HG03469 (cell line): ENCODE data around the gene COL9A1.
A peak's percentile ranks its signal among the peaks of the same experiment; 100 is the strongest.

ENCODE experiments used
- ATAC-seq: cut with Tn5 transposase; IDR thresholded peaks from one replicate; pipeline ENCODE4 v1.9.1; 2021; ENCODE audit warnings: mild to moderate bottlenecking, moderate library complexity, moderate number of reproducible peaks; ENCODE audit not compliant: unreplicated experiment

COL9A1 gene

DNA sequence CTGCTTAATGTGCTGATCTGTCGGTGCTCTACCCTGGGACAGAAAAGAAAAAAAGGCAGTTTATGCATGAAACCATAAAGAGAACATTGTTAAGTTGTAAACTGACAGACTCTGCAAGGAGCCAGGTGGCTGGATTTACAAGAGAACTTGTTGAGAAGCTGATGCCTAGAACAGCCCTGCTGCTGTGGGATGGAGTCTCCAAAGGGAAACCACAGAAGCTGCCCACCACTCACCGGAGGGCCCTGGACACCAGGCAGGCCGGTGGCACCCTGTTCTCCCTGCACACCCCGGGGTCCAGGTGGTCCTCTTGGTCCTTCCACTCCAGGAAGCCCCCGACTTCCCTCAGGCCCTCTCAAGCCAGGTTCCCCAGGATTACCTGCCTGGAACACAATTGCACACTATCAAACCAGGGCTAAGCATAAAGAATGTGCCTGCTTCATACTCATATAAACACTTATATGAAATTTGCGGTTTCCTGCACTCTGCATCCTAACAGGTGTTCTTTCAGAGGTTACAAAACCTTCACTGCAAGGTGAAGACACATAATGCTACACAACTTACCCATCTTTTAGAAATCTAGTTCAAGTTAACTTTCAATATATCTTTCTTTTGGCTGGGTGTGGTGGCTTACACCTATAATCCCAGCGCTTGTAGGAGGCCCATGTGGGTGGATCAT lies 68.2 kb downstream of the COL9A1 start:
- no peak for ATAC-seq

- ATAC-seq: no peak
Measured at GRCh38 chr6:70231311-70231710, 71.6 kb downstream of the COL9A1 start.

- no peak for ATAC-seq
Measured at GRCh38 chr6:70225055-70225454, 77.8 kb downstream of the COL9A1 start.

GRCh38 chr6:70222439-70222749 lies 80.5 kb downstream of the COL9A1 start:
- ATAC-seq: no peak

DNA sequence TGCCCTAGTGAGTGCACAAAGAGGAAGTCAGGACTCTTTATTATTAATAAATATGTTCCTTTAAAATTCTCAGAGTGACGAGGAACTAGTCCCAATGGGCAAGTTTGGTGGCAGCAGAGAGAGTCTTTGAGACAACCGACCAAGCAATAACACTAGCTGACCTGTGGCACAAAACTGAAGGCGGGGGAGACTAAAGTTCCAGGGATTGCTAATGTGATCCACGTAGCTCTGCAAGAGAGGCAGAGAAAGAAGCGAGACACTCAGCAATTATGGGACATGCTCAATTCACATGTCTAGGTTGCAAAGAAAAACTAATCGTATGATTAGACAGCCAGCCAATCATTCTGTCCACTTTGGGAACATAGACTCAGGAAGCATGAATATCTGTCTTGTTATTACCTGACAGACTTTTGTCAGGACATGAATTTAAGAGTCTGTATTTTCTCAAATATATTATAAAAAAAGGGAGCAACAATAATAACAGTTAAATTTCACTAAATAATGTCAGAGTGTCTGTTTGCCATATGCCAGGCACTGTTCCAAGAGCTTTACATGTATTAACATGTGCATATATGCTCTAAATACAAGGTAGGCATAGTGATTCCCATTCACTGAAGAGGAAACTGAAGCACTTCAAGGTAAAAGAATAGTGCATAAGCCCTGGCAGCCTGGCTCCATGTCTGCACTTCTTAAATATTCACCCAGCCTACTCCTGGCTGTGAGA lies 81.0 kb downstream of the COL9A1 start:
- no peak for ATAC-seq

DNA sequence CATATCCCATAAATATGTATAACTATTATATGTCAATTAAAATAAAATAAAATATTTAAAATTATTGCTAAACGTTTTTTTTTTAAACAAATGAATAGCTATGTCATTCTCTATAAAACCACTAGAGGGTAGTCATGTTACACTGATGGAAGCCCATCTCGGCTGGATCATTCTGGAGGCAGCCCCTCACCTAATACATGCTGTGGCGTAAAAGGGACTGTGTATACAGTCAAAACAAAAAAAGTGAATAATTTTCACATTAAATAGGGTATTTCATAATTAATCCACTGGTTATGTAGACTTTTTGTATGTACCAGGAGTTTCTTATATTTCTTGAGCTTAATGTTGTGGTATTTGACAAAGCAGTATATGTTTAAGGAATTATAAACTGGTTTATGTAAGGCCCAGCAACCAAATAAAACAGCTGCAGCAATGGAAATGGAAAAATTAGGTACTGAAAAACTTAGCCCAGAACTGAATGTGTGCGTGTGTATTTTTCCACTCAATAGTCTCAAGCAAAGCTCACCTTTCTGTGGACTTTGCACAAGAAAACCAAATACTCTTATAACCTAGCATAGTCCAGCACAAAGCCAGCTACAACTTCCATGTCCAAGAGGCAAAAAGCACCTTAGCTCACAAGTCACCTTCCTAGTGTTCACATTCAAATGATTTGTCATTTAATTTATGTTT lies 81.7 kb downstream of the COL9A1 start:
- peak; percentile 41 for ATAC-seq

DNA sequence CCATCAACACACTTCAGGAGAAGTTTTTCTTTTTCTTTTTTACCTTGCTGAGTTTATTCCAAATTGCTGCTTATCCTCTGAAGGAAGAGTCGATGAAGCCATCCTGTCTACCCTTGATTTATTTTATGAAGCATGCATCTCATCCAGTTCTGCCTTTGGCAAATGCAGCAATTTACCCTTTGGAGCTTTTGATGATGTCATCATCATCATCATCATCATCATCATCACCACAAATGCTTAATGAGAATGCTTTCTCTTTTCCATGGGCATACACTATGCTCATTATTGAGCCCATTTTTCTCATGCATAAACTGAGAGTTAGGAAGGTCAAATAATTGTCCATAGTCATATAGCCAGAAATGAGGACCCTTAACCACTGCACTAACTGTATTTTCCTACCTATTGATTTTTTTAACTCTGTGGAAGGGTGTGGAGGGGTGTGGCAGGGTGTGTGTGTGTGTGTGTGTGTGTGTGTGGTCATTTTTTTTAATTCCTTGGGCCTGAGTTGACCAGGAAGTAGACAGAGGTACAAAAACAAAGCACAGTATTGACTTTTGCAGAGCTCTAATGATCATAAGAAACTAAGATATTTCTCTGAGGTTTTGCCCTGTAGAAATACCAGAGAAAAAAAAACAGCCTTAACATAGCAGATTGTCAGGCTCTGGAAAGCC lies 82.8 kb downstream of the COL9A1 start:
- no peak for ATAC-seq

DNA sequence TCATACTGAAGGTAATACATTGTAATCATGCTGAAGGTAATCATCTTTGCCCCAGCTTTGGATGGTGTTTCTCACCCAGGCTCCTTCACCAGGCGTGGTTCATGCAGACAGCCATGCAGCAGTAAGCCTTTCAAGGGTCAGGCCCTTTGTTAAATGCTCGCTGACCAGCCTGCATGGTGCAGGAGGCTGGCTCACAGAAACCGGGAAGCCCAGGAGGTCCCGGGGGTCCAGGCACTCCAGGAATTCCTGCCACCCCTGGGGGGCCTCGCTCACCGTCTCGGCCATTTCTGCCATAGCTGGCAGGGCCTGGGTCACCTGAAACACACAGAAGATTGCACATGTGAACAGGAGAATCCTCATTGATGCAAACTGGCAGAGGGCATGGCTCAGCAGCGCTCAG lies 86.1 kb downstream of the COL9A1 start:
- no peak for ATAC-seq

- ATAC-seq: no peak
Measured at GRCh38 chr6:70215460-70216108, 87.3 kb downstream of the COL9A1 start.

DNA sequence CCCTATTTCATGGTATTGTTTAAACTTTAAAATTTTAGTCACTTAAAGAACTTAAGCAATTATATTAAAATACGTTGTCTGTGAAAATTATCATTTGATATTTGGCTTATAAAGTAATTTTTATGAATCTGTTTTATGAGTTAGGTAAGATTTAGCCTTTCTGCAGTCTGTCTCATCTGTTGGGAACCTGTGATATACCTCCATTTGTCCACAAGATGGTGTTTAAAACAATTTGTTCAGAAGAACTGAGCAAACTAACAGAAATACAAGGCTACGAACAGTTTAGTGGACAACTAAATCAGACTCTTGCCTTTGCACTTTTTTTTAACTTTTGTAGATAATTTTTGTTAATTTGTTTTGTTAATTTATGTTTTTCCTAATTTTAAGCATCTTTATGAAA lies 92.4 kb downstream of the COL9A1 start:
- no peak for ATAC-seq

DNA sequence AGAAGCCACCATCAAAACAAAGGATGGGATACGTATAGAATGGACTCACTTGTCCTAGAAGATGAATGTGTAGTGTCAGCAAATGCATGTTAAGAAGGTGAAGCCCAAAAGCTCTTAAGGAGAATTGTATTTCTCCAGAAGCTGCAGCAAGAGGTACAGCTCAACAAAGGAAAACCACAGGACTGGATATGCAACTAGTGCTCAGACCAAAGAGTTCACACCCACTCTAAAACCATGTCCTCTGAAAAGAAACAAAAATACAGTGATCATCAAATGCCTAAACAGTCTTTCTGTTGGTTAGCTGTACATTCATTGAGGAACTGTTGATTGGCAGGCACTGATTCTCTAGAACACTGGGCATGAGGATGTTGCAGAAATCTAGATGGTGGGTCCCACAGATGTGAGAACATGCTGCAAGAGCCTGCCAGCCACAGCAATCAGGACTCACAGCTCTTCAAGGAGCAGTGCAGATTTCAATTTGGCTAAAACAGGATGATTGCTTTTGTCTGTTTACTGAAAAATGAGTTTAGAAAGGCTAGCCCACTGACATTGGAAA lies 94.6 kb downstream of the COL9A1 start:
- no peak for ATAC-seq

- ATAC-seq: no peak
Measured at GRCh38 chr6:70198785-70199184, 104.1 kb downstream of the COL9A1 start.

DNA sequence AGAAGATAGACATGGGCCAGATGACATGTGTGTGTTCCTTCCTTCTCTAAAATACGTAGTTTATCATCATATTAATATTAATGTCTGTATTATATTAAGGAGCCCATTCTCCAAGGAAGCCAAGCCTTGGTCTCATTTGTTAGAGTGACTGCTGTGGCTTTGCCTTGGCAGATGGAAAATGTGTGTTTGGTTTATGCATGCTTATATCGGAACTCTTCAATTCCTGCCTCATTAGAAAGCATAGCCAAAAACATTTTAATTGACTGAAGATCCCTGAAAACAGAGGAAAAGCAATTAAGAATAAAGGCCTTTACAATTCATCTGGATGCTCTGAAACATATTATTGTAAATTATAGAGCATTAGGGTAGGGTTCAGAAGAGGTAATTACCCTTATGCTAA lies 106.4 kb downstream of the COL9A1 start:
- no peak for ATAC-seq

- no peak for ATAC-seq
Measured at GRCh38 chr6:70194421-70194820, 108.5 kb downstream of the COL9A1 start.

DNA sequence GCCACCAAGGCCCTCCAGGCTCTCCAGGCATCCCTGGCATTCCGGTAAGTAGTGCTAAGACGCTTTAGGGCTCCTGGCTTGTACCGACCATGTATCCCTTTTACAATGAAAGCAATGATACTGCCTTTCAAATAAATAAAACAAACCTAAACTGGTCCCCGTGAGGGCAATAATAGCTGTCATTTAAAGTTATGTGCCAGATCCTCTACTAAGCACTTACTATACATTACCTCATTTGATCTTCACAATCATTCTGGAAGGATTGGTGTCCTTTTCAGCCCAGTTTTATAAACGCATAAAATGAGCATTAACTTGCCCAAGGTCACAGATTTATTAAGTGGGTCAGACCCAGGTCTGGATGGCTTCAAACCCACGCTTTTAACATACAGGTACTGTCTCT lies 114.7 kb downstream of the COL9A1 start:
- ATAC-seq: no peak

GRCh38 chr6:70186461-70186860 lies 116.4 kb downstream of the COL9A1 start:
- no peak for ATAC-seq

GRCh38 chr6:70184723-70185122 lies 118.2 kb downstream of the COL9A1 start:
- ATAC-seq: no peak

DNA sequence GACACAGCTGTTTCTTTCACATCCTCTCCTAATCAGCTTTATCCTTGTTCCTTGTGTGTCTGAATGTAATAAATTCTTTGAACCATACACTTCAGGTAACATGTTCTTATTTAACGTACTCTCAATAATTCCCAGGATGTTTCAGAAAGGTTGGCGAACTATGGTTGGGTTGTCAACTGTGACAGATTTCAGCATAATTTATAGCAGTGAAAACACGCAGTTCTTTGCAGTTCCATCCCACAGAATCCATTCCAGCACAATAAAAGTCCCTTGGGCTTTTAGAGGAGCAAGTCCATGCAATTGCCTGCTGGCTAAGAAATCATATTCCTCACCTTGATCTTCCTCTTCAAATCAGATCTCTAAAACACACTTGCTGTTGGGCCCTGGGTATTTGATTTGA lies 119.3 kb downstream of the COL9A1 start:
- no peak for ATAC-seq

- no peak for ATAC-seq
Measured at GRCh38 chr6:70180901-70181599, 121.8 kb downstream of the COL9A1 start.

- no peak for ATAC-seq
Measured at GRCh38 chr6:70180183-70180900, 122.5 kb downstream of the COL9A1 start.
